Tibial artery (tissue), 4 donors: ENCODE results near the gene TTYH1.
"Not testable (repeated sequence)": the region's sequence is repeated elsewhere in the genome, so short reads cannot be mapped to it uniquely, and the experiment has no call there.

ENCODE experiments used
- DNase-seq, 2 donors: peaks; one replicate each; pipeline ENCODE4 v3.0.0-alpha.2; 2019
- H3K27ac ChIP-seq, 2 donors: fragments of 200-600 bp; sonication (generic) in 1 of 2; 1 replicate in 1 of 2; 2 replicates in 1 of 2; pipeline ENCODE4 v1.5.1; 2018 to 2019; ENCODE audit warnings: mild to moderate bottlenecking in 1 of 2
- H3K27me3 ChIP-seq, 2 donors: fragments of 200-600 bp; sonication (generic) in 1 of 2; one replicate each; pipeline versions ENCODE4 v1.5.1 to v1.6.0; 2016 to 2019
- H3K36me3 ChIP-seq, 3 donors: fragments of 200-600 bp; sonication (generic) in 2 of 3; one replicate each; pipeline ENCODE4 v1.5.1; 2016 to 2019; ENCODE audit warnings: mild to moderate bottlenecking in 2 of 3
- H3K4me1 ChIP-seq, 4 donors: fragments of 200-600 bp; sonication (generic) in 2 of 4; 1 replicate in 3 of 4; 2 replicates in 1 of 4; pipeline ENCODE4 v1.5.1; 2016 to 2019
- H3K4me3 ChIP-seq, 2 donors: fragments of 200-600 bp; sonication (generic) in 1 of 2; 1 replicate in 1 of 2; 2 replicates in 1 of 2; pipeline ENCODE4 v1.5.1; 2018 to 2019; ENCODE audit warnings: mild to moderate bottlenecking in 2 of 2
- H3K9me3 ChIP-seq, 3 donors: fragments of 200-600 bp; sonication (generic) in 1 of 3; one replicate each; pipeline ENCODE4 v1.5.1; 2016 to 2019
- intact Hi-C: fragments of 100-400 bp; cut with DNase I; formaldehyde crosslinking; loops from one replicate; pipeline ENCODE4 v1.15.0; 2023; ENCODE audit warnings: low total_unique reads
- TF ChIP-seq, protein P1 (sequence below), 2 experiments: fragments of 200-600 bp in 1 of 2; fragments of 450-650 bp in 1 of 2; IDR thresholded peaks; one replicate each; pipeline ENCODE4 v1.5.1; 2017 to 2019; ENCODE audit warnings: antibody characterized with exemption in 2 of 2, mild to moderate bottlenecking in 1 of 2, moderate library complexity in 1 of 2

TTYH1 gene

DNA sequence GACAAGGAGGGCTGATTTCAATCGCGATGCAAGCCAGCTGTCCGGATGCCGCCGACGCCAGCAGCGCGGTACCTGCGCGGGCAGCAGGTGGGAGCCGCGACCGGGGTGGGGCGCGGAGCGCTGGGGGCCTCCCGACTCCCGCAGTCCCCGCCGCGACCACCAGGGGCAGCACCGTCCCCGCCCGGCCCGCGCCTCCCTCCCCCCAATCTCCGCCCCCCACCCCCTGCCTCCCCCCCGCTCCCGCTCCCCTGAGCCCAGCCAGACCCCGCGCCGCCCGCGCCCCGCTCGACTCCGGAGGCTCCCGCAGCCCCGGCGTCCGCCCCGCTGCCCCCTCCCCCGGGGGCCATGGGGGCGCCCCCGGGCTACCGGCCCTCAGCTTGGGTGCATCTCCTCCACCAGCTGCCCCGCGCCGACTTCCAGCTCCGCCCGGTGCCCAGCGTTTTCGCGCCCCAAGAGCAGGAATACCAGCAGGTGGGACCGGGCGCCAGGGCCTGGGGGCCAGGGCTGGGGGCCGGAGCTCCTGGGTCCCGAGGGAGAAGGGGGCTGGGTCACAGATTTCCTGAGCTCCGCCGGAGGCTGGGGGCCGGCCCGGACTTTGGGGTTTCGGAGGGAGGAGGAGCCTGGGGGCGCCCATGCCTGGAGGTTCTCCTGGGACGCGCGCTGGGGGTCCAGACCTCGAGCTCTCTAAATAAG is at the start of gene TTYH1:
TTYH1 (plus strand) TSS at position 257 of the 693 bp plus-strand sequence; CDS start at position 346, 89 bp downstream.
- Histone ChIP-seq H3K36me3 (no peaks in the 10 kb centered on the region), H3K27ac (no peak within 1 kb of the TSS), H3K27me3 (peaks cover 0 to 81% of the 10 kb centered on the region in 2 donors), H3K9me3 (no peaks in the 10 kb centered on the region), H3K4me1 (peaks cover 0 to 17% (median under 1%) of the 10 kb centered on the region in 4 donors), H3K4me3 (no peak within 1 kb of the TSS)
- TF ChIP-seq, protein P1, sequence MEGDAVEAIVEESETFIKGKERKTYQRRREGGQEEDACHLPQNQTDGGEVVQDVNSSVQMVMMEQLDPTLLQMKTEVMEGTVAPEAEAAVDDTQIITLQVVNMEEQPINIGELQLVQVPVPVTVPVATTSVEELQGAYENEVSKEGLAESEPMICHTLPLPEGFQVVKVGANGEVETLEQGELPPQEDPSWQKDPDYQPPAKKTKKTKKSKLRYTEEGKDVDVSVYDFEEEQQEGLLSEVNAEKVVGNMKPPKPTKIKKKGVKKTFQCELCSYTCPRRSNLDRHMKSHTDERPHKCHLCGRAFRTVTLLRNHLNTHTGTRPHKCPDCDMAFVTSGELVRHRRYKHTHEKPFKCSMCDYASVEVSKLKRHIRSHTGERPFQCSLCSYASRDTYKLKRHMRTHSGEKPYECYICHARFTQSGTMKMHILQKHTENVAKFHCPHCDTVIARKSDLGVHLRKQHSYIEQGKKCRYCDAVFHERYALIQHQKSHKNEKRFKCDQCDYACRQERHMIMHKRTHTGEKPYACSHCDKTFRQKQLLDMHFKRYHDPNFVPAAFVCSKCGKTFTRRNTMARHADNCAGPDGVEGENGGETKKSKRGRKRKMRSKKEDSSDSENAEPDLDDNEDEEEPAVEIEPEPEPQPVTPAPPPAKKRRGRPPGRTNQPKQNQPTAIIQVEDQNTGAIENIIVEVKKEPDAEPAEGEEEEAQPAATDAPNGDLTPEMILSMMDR (IDR thresholded peaks at IDR 0.05) = no peak
- DNase-seq = no peak
- intact Hi-C loops = no loop called here

DNA sequence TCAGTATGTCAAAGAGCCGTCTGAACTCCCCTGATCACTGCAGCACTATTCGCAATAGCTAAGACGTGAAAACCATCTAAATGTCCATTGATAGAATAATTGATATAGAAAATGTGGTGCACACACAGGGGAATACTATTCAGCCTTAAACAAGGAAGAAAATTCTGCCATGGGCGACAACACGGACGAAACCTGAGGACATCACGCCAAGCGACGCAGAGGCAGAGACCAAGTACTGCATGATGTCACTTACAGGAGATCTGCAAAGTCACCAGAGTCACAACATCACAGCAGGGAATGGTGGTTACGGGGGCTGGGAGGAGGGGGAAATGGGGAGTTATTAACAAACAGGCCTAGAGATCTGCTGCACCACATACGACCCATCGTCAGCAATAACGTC is 49.5 kb upstream of the TTYH1 start:
- intact Hi-C loops, H3K36me3 ChIP-seq, H3K27ac ChIP-seq, H3K27me3 ChIP-seq, H3K4me3 ChIP-seq, H3K4me1 ChIP-seq, DNase-seq, H3K9me3 ChIP-seq: not testable (repeated sequence)

DNA sequence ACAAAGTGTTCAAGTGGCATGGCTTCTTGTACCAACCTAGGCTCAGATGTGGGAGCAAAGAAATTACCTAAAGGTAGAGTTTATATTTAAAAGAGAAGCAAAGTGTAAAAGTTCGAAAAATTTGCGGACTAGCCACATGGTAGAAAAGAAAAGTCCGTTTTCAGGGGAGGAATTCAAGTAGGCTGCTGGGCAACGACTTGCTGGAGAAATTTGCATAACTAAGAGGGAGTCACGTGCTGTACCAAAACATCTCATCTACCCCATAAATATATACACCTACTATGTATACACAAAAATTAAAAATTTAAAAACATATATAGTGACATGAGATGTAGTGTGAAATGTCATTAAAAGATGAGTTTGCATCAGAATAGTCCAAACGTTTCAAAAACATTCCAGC is 48.5 kb upstream of the TTYH1 start:
- TF ChIP-seq, protein P1 (IDR thresholded peaks at IDR 0.05) = no peak
- Histone ChIP-seq H3K4me3 (no peak overlapping the region), H3K9me3 (no peaks in the 10 kb centered on the region), H3K27ac (no peak overlapping the region), H3K36me3 (no peaks in the 10 kb centered on the region), H3K4me1 (no peaks in the 10 kb centered on the region), H3K27me3 (peaks cover 0 to 4% of the 10 kb centered on the region in 2 donors)
- intact Hi-C loops = no loop called here
- no peak for DNase-seq

DNA sequence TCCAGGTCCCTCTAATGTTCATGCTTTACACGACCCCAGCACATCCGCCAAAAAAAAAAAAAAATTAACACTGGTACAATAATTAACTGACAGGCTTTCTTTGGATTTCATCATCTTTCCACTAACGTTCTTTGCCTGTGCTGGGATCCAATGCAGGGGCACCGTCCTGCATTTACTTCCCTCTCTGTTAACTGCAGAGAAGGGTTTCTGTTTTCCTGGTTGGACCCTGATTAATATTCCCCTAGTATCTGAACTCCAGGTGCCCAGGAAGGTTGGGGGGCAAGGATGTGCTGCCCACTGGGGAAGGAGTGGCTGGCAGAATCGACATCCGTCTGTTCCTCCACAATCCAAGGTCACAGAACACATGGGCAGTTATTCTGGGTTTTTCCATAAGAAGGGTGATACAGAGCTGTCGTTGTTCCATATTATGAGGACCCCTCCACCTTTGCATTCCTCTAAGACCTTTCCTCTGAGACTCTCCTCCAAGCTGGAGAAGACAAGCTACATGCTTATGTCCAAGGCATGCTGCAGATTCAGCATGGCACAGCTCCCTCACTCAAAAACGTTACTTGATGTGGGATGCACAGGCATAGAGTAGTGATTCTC is 46.1 kb upstream of the TTYH1 start:
- no peak overlapping the region for H3K27ac ChIP-seq
- TF ChIP-seq, protein P1 (IDR thresholded peaks at IDR 0.05) = no peak
- DNase-seq = no peak
- H3K4me1 ChIP-seq = no peaks in the 10 kb centered on the region
- no peaks in the 10 kb centered on the region for H3K36me3 ChIP-seq
- H3K4me3 ChIP-seq = no peak overlapping the region
- peaks cover 0 to 4% of the 10 kb centered on the region in 2 donors for H3K27me3 ChIP-seq
- no peaks in the 10 kb centered on the region for H3K9me3 ChIP-seq
- intact Hi-C loops = no loop called here

DNA sequence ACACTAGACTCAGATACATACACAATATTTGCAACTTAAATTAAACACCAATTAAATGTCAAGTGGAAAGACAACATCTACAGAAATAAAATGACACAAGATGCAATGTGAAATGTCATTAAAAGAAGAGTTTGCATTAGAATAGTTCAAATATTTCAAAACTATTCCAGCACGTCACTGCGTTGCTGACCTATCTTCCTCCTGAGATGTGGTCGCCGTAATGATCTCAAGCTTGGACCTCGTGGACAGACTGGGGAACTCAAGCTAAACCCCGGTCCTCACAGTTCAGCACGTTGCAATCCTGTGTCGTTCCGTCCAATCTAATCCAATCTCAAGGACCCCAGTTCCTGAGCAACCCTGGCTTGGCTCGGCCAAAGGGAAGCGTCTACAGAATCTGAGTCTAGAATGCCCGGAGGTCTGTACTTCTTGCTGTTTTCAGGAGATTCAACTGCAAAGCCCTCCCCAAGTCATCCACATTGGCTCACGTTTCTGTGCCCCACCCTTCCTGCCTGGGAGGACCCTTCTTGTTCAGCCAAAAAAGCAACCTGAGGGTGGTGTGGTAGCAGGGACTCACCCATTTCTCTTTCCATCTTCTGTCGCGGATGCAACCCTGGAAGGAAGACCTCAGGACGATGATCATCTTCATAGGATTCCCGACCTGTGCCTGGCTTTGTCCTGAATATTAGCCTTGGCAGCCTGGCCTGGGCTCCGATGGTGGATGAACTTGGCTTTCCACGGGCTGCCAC is 45.4 kb upstream of the TTYH1 start:
- H3K4me1 ChIP-seq, intact Hi-C loops, H3K27me3 ChIP-seq, DNase-seq, H3K27ac ChIP-seq, H3K9me3 ChIP-seq, H3K36me3 ChIP-seq, H3K4me3 ChIP-seq: not testable (repeated sequence)

DNA sequence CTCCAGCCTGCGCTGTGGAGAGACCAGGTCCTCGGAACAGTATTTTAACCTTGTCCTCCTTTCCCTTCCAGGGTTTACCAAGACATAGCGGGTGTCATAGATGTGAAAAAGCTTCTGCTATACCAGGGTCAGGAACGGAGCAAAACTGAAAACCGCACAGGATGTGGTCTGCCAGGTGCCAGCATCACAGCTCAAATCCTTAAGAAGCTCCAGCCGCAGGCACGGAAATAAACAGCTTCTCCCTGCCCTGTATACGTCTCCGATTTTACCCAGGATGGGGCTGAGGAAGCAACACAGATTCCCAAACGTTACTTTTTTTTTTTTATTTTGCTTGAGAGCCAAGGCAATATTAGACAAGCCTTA is 44.8 kb upstream of the TTYH1 start:
- H3K9me3 ChIP-seq, H3K27ac ChIP-seq, H3K4me3 ChIP-seq, H3K27me3 ChIP-seq, intact Hi-C loops, H3K4me1 ChIP-seq, DNase-seq, H3K36me3 ChIP-seq: not testable (repeated sequence)

DNA sequence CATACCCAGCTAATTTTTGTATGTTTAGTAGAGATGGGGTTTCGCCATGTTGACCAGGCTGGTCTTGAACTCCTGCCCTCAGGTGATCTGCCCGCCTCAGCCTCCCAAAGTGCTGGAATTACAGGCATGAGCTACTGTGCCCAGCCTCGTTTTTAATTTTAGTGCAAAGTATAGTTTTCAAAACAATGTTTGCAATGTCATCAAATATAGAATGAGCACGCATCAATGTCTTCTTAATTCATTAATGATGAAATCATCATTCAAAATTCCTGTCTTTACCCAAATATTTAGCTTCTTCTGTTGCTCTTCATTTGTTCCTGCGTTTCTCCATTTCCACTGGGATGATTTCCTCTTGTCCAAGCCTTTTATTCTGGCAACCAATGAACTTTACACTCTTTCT is 43.8 kb upstream of the TTYH1 start:
- H3K27ac ChIP-seq, H3K9me3 ChIP-seq, H3K36me3 ChIP-seq, H3K4me1 ChIP-seq, DNase-seq, intact Hi-C loops, H3K27me3 ChIP-seq, H3K4me3 ChIP-seq: not testable (repeated sequence)
